Neutrophil (primary cell): Measurements from ENCODE around the gene TPO.

Experiments used
- H3K27ac ChIP-seq: fragments of 200-600 bp; sonication (generic); 2 replicates; pipeline ENCODE4 v1.5.1; 2016; ENCODE audit warnings: mild to moderate bottlenecking, moderate library complexity
- H3K27me3 ChIP-seq: fragments of 200-600 bp; sonication (generic); 2 replicates; pipeline ENCODE4 v1.6.0; 2016; ENCODE audit warnings: mild to moderate bottlenecking
- H3K36me3 ChIP-seq: fragments of 200-600 bp; sonication (generic); 2 replicates; pipeline ENCODE4 v1.5.1; 2017
- H3K4me1 ChIP-seq, 2 experiments: fragments of 200-600 bp in 1 of 2; sonication (generic) in 1 of 2; 1 replicate in 1 of 2; 2 replicates in 1 of 2; pipeline versions ENCODE4 v1.5.1 to v1.6.1; 2013 to 2016; ENCODE audit warnings: low read depth in 1 of 2, low read length in 1 of 2, mild to moderate bottlenecking in 1 of 2, moderate library complexity in 1 of 2; ENCODE audit not compliant: control insufficient read depth in 1 of 2, insufficient read depth in 1 of 2
- H3K4me3 ChIP-seq, 2 experiments: fragments of 200-600 bp in 1 of 2; sonication (generic) in 1 of 2; 1 replicate in 1 of 2; 2 replicates in 1 of 2; pipeline ENCODE4 v1.5.1; 2013 to 2016; ENCODE audit warnings: low read depth in 1 of 2, low read length in 1 of 2, mild to moderate bottlenecking in 1 of 2, moderate library complexity in 1 of 2
- H3K9me3 ChIP-seq: fragments of 200-600 bp; sonication (generic); 2 replicates; pipeline ENCODE4 v1.5.1; 2016
- CTCF ChIP-seq: fragments of 200-600 bp; sonication (generic); IDR thresholded peaks from 2 replicates; pipeline ENCODE4 v1.5.1; 2016; ENCODE audit warnings: antibody characterized with exemption

TPO gene

GRCh38 chr2:1462994-1463393 lies 49.7 kb downstream of the TPO start:
- H3K36me3 ChIP-seq = no peaks in the 10 kb centered on the region
- no peak overlapping the region for H3K27ac ChIP-seq
- H3K4me1 ChIP-seq = no peaks in the 10 kb centered on the region
- no peaks in the 10 kb centered on the region for H3K27me3 ChIP-seq
- H3K9me3 ChIP-seq = no peaks in the 10 kb centered on the region
- H3K4me3 ChIP-seq = no peak overlapping the region
- TF ChIP-seq CTCF = no peak

GRCh38 chr2:1472350-1472749 lies 59.1 kb downstream of the TPO start:
- no peak for TF ChIP-seq CTCF
- H3K27me3 ChIP-seq = no peaks in the 10 kb centered on the region
- H3K27ac ChIP-seq = no peak overlapping the region

GRCh38 chr2:1476617-1477195 lies 63.4 kb downstream of the TPO start:
- Histone ChIP-seq H3K27me3 (no peaks in the 10 kb centered on the region), H3K36me3 (no peaks in the 10 kb centered on the region), H3K4me1 (no peaks in the 10 kb centered on the region), H3K27ac (no peak overlapping the region), H3K9me3 (no peaks in the 10 kb centered on the region), H3K4me3 (no peak overlapping the region)
- TF ChIP-seq CTCF = no peak

More at GRCh38 chr2:1472350-1472749, 59.1 kb downstream of the TPO start:
- no peak overlapping the region for H3K4me3 ChIP-seq
- H3K4me1 ChIP-seq = no peaks in the 10 kb centered on the region
- no peaks in the 10 kb centered on the region for H3K36me3 ChIP-seq
- H3K9me3 ChIP-seq = no peaks in the 10 kb centered on the region

GRCh38 chr2:1477196-1478040 lies 64.2 kb downstream of the TPO start:
- TF ChIP-seq CTCF = no peak
- no peak overlapping the region for H3K4me3 ChIP-seq
- no peaks in the 10 kb centered on the region for H3K36me3 ChIP-seq
- H3K4me1 ChIP-seq = no peaks in the 10 kb centered on the region
- H3K9me3 ChIP-seq = no peaks in the 10 kb centered on the region
- H3K27me3 ChIP-seq = no peaks in the 10 kb centered on the region
- H3K27ac ChIP-seq = no peak overlapping the region

GRCh38 chr2:1478311-1479305 lies 65.3 kb downstream of the TPO start:
- Histone ChIP-seq H3K4me1 (no peaks in the 10 kb centered on the region), H3K9me3 (no peaks in the 10 kb centered on the region), H3K27me3 (no peaks in the 10 kb centered on the region), H3K4me3 (no peak overlapping the region), H3K36me3 (no peaks in the 10 kb centered on the region), H3K27ac (no peak overlapping the region)
- TF ChIP-seq CTCF = no peak
